Activated T-cell treated with anti-CD3 and anti-CD28 coated beads, Interleukin-2, amount 50 U/mL, for 72 hours (primary cell): ENCODE results near the gene FBXO21. TPM values are rescaled to one million over a fixed set of nuclear protein-coding genes. Genes with fewer than 3 reads are reported as not detected.

ENCODE experiments used
- total RNA-seq, 2 donors: library from RNA; stranded (reverse); gene quantifications; one replicate each; pipeline ENCODE4 v1.2.3, GENCODE V29; 2022

FBXO21 gene
- total RNA-seq, 2 donors from 2014 or later = 17.2 to 24.7 TPM

Other genes with a start within 250 kb of the FBXO21 start
- gene TESC, start 91.1 kb downstream of the FBXO21 start, total RNA-seq = 10 to 100 TPM; 32.4 to 42.0 TPM
- not detected for gene NOS1, start 171.2 kb upstream of the FBXO21 start, total RNA-seq